Stimulated activated CD4-positive, alpha-beta T cell treated with anti-CD3 and anti-CD28 coated beads, Interleukin-4, amount 100 ng/mL, for 24 hours (primary cell): ENCODE results near the gene TAMM41.
"Not testable (repeated sequence)": the region's sequence is repeated elsewhere in the genome, so short reads cannot be mapped to it uniquely, and the experiment has no call there.

Source experiments
- DNase-seq: peaks from one replicate; pipeline ENCODE4 v3.0.0-alpha.2; 2020

The TAMM41 gene, protein sequence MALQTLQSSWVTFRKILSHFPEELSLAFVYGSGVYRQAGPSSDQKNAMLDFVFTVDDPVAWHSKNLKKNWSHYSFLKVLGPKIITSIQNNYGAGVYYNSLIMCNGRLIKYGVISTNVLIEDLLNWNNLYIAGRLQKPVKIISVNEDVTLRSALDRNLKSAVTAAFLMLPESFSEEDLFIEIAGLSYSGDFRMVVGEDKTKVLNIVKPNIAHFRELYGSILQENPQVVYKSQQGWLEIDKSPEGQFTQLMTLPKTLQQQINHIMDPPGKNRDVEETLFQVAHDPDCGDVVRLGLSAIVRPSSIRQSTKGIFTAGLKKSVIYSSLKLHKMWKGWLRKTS

DNA sequence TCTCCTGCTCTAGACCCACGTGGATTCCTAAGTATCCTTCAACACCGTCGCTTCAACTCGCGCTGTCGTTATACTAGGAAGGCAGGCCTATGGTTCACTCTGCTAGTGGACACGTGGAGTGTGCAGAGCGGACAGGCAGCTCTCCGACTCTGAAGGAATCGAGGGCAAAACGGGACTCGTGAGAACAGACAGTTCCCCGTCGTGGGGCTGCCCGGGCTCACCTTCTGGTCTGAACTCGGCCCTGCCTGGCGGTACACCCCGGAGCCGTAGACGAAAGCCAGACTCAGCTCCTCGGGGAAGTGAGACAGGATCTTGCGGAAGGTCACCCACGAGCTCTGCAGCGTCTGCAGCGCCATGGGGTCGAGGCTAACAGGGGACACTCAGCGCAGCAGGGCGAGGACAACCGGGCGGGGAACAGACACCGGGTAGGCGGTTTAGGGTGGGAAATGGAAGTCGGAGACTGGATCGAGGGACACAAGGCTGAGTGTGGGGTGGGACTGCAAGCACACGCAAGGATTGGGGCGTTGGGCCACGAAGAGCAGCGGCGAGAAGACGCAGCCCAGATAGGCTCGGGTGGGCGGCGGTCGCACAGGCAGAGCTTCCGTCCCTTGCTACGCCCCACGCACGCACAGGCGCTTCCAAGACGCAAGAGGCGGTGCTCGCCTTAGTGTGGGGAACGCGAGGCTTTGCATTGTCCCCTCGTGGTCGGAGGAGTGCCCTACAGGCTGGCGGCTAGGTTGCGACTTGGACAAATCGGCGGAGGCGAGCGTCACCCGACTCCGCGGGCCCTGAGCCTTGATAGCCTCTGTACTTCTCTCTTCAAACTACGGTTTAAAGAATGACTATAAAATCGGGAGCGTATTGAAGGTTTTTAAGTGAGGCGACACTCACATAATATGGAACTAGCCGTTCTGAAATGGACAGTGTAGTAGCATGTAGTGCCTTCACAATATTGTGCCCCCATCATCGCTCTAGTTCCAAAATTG lies at the start of gene TAMM41:
TAMM41 (minus strand) TSS at position 605 of the 986 bp plus-strand sequence; CDS start at position 356, 249 bp downstream.
- DNase-seq: peak; percentile 93

DNA sequence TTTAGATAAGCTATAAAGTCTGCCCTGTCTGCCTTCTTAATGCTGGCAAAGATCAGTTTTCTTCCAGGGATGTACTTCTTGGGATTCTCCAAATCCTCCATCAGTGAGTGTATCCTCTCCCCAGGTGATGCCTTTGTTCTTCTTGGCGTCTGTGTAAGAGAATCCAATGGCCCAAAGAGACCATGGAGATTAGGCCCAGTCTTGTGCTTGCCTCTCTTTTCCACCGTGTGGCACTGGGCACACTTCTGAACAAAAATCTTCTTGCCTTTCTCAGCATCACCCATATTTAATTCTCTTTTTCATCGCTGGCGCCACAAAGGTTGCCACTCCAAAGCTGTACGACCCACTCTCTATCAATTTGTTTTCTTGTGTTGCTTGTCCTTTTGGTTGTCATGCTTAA lies 32.2 kb upstream of the TAMM41 start:
- no peak for DNase-seq

DNA sequence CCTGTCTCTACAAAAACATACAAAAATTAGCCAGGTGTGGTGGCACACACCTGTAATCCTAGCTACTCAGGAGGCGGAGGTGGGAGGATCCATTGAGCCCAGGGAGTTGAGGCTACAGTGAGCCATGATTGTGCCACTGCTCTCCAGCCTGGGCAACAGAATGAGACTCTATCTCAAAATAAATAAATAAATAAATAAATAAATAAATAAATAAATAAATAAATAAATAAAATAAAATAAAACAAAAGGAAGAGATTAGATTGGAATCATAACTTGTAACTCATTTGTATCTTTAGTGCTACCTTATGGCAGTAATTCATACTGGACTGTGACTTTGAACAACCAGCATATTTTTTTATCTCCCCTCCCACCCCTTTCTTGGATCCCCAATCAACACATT lies 28.0 kb upstream of the TAMM41 start:
- DNase-seq: not testable (repeated sequence)

DNA sequence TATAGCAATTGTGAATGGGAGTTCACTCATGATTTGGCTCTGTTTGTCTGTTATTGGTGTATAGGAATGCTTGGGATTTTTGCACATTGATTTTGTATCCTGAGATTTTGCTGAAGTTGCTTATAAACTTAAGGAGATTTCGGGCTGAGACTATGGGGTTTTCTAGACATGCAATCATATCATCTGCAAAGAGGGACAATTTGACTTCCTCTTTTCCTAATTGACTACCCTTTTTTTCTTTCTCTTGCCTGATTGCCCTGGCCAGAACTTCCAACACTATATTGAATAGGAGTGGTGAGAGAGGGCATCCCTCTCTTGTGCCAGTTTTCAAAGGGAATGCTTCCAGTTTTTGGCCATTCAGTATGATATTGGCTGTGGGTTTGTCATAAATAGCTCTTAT lies 17.1 kb upstream of the TAMM41 start:
- DNase-seq: not testable (repeated sequence)

DNA sequence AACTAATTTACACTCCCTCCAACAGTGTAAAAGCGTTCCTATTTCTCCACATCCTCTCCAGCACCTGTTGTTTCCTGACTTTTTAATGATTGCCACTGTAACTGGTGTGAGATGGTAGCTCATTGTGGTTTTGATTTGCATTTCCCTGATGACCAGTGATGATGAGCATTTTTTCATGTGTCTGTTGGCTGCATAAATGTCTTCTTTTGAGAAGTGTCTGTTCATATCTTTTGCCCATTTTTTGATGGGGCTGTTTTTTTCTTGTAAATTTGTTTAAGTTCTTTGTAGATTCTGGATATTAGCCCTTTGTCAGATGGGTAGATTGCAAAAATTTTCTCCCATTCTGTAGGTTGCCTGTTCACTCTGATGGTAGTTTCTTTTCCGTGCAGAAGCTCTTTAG lies 15.9 kb upstream of the TAMM41 start:
- not testable (repeated sequence) for DNase-seq

DNA sequence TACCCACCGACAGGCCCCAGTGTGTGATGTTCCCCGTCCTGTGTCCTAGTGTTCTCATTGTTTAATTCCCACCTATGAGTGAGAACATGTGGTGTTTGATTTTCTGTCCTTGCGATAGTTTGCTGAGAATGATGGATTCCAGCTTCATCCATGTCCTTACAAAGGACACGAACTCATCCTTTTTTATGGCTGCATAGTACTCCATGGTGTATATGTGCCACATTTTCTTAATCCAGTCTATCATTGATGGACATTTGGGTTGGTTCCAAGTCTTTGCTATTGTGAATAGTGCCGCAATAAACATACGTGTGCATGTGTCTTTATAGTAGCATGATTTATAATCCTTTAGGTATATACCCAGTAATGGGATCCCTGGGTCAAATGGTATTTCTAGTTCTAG lies 15.5 kb upstream of the TAMM41 start:
- DNase-seq: not testable (repeated sequence)

DNA sequence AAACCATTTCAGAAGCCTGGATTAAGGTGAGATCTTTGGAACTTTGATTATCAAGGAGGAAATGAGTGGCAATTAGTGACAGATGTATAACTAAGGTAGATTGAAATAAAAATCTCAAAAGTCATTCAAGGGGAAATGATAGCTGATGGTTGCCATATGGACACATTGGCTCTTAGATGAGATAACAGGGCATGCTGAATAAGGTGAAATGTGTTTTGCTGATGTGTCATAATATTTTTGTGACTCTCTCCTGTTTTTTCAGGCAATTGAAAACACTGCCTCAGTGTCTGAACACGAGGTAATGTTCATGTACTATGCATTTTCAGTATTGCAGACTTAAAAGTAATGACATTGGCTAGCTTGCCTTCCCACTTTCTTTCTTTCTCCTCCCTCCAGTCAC lies 13.5 kb upstream of the TAMM41 start:
- DNase-seq: not testable (repeated sequence)

DNA sequence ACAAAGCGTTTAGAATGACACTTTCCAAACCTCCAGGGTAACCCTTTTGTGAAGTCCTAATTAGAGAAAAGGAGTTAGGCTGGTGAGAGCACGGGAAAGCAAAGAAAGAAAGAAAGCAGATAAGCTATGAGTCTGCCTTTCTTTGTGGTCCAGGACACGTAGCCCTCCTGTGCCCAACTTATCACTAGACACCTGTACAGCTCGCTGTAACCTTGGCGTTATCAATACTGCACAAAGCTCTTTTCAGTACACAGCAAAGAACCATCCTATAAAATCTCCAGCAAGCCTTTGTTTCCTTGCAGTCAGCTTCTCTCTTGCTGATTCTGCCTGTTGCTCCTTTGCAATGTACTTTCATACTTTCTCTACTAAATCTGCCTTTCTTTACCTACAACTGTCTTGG lies 6.8 kb upstream of the TAMM41 start:
- no peak for DNase-seq

DNA sequence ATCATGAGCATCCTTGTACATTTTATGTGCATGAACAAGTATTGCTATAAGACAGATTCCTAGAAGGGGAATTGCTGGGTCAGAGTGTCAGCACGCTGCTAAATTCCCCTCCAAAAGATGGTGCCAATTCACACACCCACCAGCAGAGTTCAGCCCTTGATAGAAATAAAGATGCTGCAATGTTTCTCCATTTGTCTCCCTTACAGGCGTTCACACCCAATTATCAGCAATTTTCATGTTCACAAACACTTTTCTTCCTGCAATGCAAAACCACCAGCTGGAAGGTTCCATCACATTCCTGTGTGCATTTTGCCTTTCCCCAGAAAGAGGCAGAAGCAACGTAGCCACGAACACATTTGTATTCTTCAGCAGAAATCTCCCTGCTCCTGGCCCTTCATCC lies 3.3 kb upstream of the TAMM41 start:
- no peak for DNase-seq

DNA sequence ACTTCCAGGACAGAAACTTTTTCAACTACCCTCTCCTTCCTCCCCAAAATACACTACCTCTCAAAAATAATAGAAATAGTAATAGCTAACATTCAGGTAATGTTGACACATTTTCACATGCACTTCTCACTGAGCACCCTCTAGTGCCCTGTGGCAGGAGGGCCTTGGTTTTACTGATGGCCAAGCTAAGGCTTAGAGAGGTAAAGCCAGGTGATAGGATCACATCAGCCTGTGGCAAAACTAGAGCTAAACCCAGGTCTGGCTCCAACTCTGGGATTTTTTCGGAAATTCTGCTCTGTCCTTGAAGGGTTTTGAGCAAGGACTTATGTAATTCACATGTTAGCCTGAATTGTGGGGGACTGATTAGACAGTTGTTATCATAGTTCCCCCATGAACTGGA lies 922 bp upstream of the TAMM41 start:
- DNase-seq: peak; percentile 21

DNA sequence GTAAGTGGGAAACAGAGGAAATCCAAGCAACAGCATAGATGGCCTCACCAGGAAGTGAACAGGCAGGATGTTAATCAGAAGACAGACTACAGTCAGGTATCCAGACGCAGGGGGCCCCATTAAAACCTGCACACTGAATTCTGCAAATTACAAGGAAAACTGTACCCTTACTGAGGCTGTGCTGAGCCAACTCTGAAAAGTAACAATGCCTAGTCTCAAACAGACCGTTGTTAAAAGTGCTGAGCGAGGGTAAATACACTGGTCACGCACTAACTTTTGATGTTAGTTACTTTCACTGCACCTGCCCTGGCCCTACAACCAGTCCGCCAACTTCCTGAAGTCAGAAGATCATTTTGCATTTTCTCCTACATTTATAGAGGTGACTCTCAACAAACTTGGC lies 1.0 kb downstream of the TAMM41 start:
- DNase-seq: peak; percentile 6

DNA sequence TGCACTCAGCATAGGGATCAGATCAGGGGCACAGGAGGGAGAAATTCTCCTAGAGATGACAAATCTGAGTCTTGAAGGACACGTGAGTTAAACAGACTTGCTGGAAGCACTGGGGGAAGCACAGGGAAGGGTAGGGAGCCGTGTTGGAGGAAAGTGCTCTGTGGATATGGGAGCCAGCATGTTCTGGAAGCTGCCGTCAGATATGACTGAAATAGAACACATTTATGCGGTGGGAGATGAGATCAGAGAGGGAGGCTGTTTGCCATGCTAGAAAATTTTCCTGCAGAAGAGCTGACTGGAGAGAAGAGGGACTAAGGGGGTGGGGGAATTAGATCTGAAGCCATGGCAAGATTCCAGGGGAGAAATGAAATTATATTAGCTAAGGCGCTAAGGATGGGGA lies 1.8 kb downstream of the TAMM41 start:
- no peak for DNase-seq

DNA sequence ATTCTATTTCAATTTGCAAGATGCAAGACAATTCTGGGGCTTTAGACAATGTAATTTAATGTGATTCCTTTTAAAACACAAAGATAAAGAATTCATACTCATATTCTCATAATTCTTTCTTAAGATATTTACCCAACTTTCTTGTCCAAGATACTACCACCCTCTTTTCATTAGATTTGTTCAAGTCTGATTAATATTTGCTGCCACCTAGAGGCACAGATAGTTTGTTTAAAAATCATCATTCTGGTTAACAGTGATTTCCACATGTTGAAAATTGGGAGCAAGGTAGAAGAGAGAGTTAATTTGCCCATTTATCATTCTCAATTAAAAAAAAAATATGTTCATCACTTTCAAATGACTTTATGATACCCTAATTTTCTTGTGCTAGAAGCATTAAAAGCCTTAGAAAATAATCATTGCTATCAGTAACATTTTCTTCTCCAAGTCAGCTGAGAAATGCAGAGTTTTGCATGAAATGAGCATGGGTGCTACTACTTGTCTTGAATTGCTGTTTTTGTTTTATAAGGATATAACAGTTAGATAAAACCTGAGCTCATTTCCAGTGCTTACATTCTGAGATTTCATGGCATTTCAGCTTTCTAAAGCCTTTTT lies 11.6 kb downstream of the TAMM41 start:
- no peak for DNase-seq

DNA sequence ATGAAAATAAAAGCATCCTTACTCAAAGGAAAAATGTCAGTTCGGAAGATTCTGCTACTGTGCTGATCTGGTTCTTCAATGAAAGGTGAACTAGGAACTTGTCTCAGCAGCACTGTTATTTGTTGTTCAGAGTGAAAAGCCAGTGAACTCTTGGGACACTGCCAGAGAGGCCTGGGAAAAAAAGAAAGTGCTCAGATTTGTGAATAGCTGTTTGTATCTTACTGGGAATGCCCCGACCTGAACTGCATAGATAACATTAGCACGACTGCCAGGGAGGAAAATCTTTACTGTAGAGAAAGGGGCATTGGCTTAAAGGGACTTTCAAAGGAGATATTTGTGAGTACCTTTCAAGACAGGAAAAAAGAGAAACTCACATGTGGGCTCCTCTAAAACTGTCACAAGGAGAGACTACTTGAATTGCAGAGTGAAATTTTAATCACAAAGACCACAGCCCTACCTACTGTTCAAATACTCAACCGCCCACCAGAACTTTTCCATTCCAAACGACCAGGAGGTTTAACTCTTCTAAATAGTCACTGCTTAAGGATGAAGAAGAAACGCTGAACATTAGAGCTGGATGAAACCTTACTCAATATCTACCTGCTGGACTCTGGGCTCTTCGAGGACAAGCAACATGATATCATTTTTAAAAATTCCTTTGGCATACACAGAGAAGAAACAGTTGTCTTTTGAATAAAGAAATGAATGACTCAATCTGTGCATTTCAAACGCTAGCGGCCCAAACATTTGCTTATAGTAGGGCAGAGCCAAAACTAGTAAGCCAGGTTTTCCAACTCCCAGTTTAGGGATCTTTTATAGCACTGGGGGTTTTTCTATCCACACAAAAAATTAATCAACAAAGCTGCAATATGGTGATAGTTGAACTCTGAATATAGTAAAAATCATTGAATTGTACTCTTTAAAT lies 13.4 kb downstream of the TAMM41 start:
- DNase-seq: no peak

DNA sequence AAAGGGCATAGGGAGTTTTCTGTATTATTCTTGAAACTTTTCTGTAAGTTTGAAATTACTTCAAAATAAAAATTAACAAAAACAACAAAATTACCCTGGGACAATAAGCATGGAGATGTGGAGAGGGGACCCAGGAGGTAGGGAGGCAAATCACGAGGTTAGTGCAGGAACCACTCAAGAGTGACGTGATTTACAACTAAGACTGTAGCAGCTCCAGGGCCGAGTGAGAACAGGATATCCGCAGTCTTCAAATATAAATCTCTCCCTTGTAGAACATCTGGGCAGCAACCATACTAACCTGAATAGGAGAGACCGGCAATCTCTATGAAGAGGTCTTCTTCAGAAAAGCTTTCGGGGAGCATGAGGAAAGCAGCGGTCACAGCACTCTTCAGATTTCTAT lies 17.3 kb downstream of the TAMM41 start:
- no peak for DNase-seq

DNA sequence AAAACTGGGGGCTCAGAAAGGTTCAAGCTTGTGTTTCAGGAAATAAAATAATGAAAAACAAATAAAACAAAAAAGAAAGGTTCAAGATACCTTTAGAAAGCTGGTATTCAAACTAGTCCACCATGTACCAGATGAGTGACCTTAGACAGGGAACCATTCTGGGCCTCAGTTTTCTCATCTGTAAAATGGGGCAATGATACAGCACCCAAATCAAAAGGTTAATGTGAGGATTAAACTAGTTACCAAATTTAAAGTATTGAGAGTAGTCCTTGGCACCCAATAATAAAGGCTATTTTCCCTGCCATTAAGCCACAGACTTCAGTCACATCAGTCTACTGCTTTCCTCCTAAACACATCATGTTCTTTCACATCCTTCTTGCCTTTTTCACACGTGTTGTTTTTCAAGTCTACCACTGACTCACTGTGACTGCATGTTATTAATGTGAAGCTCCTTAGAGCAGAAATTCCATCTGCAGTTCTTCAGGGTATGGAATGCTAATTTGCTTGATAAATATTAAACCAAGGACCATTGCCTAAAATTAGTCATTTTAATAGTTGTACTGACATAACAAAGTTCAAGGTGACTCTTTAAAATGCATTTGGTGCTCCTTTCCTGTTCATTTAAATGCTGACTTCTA lies 19.9 kb downstream of the TAMM41 start:
- no peak for DNase-seq

DNA sequence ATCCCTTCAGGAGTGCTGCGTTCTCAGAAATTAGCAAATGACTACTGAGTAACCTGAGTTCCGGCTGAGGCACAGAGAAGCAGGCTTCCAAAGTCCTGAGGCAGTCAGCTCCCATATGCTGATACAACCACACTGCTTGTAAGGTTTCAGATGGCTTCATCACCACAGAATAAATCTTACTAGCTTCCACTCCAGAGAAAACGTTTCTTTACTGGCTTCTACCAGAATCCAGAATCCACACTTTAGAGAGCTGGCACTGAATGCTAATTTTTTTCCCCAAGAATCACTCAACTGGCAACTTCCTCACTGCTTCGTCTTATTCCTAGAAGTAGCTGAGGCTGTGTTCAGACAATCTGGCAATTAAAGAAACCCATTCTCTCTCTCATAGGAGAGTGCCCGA lies 21.4 kb downstream of the TAMM41 start:
- no peak for DNase-seq

DNA sequence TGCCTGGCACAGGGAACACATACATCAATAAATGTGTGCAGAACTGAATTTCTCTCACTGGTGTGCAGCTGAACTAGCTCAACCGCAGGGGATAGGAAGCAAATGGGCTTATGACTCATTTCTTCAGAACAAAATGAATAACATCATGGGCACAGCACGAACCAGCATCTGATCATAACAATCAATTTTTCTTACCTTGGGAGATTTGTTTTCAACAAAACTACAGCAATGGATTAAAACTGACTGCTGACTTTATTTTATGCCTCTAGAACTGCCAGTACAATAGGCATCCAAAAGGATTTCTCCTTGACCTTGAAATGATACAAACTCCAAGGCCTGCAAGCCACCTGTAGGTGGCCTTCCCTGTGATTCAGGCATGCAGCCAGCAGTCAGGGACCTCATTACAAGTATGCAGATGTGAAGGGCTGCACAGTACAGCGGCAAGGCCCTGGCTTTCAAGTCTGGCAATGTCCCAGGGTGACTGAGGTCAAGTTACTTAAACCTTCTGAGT lies 26.1 kb downstream of the TAMM41 start:
- DNase-seq: peak; percentile 9

DNA sequence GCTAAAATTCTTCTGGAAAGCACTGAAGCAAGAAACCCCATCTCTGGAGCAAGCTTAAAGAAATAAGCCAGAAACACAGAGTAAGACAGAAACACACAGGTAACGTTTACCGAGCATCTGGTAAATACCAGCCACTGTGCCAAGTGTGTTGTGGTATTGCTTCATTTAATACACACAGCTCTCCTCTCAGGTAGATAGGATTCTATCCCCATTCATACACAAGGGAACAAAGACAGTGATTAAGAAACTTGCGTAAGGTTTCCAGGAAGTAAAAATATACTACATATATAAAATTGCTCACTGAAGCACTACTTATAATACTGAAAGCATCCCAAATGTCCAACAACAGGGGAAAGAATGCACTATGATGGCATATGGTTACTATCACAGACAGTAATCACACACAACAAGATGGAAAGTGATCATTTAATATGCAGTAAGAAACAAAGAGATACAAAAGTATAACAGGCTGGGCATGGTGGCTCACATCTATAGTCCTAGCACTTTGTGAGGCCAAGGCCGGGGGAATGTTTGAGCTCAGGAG lies 27.5 kb downstream of the TAMM41 start:
- DNase-seq: no peak

DNA sequence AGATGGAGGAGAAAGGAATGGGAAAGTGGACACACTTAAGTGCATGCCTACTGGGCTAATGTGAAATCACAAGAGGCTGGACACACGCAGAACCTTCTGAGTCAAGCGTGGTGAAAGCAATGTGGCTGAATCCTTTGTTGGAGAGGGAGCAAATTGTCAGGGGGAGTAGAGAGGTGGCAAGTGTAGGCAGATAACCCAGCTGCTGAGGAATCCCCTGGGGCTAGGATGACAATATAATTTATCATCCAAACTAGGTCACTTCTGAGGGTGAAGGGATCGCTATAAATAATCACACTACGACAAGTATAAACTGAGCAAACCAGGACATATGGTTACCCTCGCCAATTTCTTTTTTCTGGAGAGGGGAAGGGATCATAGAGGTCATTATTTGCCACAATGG lies 28.7 kb downstream of the TAMM41 start:
- no peak for DNase-seq

DNA sequence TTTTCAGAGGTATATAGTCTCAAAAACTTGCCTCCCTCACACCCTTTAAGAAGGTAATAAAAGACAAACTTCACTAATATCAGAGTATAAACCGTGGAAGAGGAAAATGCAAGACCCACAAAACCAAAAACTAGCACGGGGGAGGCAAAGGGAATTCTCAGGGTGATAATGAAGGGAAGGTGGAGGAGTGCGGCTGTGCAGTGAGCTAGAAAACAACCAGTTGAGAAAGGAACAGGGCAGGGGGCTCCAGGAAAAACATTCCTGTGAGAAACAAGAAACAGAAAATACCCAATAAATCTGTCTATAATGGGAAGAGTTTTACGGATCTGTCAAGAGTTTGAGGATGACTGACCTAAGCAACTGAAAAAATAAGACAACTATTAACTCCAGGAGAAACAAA lies 31.6 kb downstream of the TAMM41 start:
- no peak for DNase-seq
